ENCODE data around the gene DEFB131B.
"Not testable (repeated sequence)": the region's sequence is repeated elsewhere in the genome, so short reads cannot be mapped to it uniquely, and the experiment has no call there.

DEFB131B gene, protein sequence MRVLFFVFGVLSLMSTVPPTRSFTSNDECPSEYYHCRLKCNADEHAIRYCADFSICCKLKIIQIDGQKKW

DNA sequence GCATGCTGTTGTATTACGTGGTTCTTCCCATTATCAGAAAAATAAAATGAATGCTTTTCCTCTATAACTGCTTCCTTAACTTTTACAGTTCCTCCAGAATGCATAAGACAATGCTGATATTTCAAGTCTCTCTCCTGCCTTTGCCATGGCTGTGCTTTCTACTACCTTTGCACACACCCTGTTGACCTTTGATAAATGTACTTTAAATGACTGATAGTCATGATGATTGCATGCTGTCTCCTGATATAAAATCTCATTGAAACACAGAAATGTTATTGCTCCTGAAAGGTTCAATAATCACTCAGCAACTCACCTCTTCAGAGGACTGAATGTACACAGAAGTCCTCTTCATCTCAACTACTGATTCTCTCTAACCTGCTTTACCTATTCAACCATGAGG is at the start of gene DEFB131B:
DEFB131B (plus strand) TSS at position 395 of the 400 bp plus-strand sequence; CDS start at position 395, 0 bp downstream.
- not testable (repeated sequence) for DNase-seq (ENCODE audit: low read depth in 2 of 2)

DNA sequence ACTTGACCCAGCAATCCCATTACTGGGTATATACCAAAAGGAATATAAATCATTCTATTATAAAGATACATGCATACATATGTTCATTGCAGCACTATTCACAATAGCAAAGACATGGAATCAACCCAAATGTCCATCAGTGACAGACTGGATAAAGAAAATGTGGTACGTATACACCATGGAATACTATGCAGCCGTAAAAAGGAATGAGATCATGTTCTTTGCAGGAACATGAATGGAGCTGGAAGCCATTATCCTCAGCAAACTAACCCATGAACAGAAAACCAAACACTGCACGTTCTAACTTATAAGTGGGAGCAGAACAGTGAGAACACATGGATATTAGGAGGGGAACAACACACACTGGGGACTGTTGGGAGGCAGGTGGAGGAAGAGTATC is 49.0 kb upstream of the DEFB131B start:
- not testable (repeated sequence) for DNase-seq (ENCODE audit: low read depth in 2 of 2)

GRCh38 chr11:71829686-71830085 is 48.6 kb upstream of the DEFB131B start:
- DNase-seq (ENCODE audit: low read depth in 2 of 2), result not testable (repeated sequence)

GRCh38 chr11:71832811-71833210 is 45.4 kb upstream of the DEFB131B start, which contains the start of gene DEFB108B:
Gene DEFB108B (plus strand): TSS chr11:71833200. CDS start chr11:71833200, 0 bp downstream.
- not testable (repeated sequence) for DNase-seq (ENCODE audit: low read depth in 2 of 2)

GRCh38 chr11:71842720-71843119 is 35.5 kb upstream of the DEFB131B start:
- not testable (repeated sequence) for DNase-seq (ENCODE audit: low read depth in 2 of 2)

- not testable (repeated sequence) for DNase-seq (ENCODE audit: low read depth in 2 of 2)
Observed at GRCh38 chr11:71843355-71843754, 34.9 kb upstream of the DEFB131B start.

GRCh38 chr11:71843858-71844257 is 34.4 kb upstream of the DEFB131B start:
- no peak for DNase-seq (ENCODE audit: low read depth in 2 of 2)

DNA sequence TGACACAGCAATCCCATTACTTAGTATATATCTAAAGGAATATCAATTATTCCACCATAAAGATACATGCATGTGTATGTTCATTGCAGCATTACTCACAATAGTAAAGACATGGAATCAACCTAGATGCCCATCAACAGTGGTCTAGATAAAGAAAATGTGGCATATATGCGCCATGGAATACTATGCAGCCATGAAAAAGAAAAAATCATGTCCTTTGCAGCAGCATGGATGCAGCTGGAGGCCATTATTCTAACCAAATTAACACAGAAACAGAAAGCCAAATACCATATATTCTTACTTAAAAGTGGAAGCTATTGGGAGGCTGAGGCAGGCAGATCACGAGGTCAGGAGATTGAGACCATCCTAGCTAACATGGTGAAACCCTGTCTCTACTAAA is 24.4 kb upstream of the DEFB131B start:
- DNase-seq (ENCODE audit: low read depth in 2 of 2), result not testable (repeated sequence)

- not testable (repeated sequence) for DNase-seq (ENCODE audit: low read depth in 2 of 2)
Observed at GRCh38 chr11:71855880-71856279, 22.4 kb upstream of the DEFB131B start.

DNA sequence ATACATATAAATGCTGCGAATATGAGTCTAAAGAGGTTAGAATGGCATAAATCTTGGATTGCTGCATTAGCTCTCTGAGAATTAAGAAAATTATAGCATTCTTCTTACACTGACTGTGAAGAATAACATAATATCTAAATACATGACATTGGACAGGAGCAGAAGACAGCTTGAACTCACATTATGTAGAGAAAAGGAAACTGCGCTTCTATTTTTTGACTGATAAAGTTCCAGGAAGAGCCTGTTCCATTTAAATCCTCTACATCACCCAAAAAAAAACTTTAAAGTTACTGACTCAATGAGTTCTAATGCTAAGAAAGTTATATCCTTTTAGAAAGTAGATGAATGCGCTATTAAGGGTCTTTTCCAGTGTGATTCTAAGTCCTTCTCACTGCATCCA is 17.4 kb upstream of the DEFB131B start:
- DNase-seq (ENCODE audit: low read depth in 2 of 2), result not testable (repeated sequence)

- DNase-seq (ENCODE audit: low read depth in 2 of 2), result not testable (repeated sequence)
Observed at GRCh38 chr11:71863978-71864627, 14.2 kb upstream of the DEFB131B start.

DNA sequence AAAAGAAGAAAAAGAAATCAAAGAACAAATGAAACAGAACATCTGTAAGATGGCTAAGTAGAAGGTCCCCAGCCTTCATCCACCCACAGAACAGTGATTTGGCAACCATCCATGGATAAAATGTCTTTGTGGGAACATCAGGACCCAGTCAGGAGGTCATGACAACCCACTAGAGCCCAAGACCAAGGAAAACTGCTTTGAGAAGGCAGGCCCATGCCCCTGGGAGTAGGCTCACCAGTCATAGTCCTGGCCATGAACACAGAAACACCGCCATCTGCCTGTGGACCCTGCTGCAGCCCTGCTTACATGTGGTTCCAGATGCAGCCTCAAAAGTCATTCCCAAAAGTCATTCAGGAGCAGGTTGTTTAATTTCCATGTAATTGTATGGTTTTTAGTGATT is 11.0 kb upstream of the DEFB131B start:
- DNase-seq (ENCODE audit: low read depth in 2 of 2), result not testable (repeated sequence)

DNA sequence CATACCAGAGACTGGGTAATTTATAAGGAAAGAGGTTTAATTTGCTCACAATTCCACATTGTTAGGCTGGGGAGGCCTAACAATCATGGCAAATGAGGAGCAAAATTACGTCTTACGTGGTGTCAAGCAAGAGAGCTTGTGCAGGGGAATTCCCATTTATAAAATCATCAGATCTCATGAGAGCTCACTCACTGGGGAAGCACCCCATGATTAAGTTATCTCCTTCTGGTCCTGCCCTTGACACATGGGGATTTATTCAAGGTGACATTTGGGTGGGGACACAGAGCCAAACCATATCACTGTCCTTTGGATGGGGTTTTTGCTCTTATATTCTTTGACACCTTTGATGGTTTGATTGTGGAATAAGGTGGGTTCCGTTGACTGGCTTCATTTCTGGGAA is 8.3 kb upstream of the DEFB131B start:
- not testable (repeated sequence) for DNase-seq (ENCODE audit: low read depth in 2 of 2)

- not testable (repeated sequence) for DNase-seq (ENCODE audit: low read depth in 2 of 2)
Observed at GRCh38 chr11:71870661-71871060, 7.6 kb upstream of the DEFB131B start.

DNA sequence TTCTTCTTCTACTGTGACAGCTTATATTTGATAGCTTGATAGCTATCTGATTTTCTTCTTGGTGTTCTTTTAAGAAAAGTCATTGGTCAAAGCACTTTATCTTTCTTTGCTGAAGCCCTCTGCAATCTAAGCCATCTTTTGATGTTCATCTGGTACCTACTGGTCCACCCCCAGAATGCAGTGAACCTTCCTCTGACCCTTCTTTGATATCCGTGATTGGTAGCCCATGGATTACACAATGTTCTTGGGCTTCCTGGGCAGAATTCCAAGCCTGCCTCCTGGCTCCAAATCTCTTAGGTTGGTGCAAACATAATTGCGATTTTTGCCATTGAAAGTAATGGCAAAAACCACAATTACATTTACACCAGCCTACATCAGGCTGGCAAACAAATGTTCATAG is 2.0 kb upstream of the DEFB131B start:
- not testable (repeated sequence) for DNase-seq (ENCODE audit: low read depth in 2 of 2)

GRCh38 chr11:71885806-71886205 is 7.6 kb downstream of the DEFB131B start:
- DNase-seq (ENCODE audit: low read depth in 2 of 2), result not testable (repeated sequence)

GRCh38 chr11:71888335-71889010 is 10.2 kb downstream of the DEFB131B start:
- not testable (repeated sequence) for DNase-seq (ENCODE audit: low read depth in 2 of 2)

- DNase-seq (ENCODE audit: low read depth in 2 of 2), result not testable (repeated sequence)
Observed at GRCh38 chr11:71889181-71889872, 11.1 kb downstream of the DEFB131B start.

DNA sequence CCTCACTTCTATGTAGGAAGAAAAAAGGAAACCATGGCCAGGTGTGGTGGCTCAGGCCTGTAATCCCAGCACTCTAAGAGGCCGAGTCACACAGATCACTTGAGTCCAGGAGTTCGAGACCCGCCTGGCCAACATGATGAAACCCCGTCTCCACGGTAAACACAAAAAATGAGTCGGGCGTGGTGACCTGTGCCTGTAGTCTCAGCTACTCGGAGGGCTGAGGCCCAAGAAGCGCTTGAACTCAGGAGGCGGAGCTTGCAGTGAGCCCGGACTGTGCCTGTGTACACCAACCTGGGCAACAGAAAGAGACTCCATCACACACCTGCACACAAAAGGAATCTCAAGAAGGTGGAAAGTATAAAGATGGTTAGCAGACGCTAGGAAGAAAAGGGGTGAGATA is 17.7 kb downstream of the DEFB131B start:
- DNase-seq (ENCODE audit: low read depth in 2 of 2), result no peak

GRCh38 chr11:71901137-71901536 is 22.9 kb downstream of the DEFB131B start:
- not testable (repeated sequence) for DNase-seq (ENCODE audit: low read depth in 2 of 2)

DNA sequence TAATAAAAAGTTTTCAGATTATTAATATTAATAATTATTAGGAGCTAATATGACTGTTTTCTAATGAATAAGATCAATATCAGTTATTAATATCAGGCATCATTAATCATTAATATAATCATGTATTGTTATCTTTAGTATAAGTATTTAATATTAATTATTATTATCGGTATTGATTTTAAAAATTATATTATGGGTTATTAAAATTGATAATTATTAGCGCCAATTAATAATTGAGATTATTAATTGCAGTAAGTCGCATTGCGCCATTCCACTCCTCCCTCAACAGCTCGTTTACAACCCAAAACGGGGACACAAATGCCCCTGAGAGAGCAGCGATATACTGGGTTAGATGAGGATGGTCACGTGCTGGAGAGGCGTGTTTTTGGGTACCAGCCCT is 30.0 kb downstream of the DEFB131B start:
- no peak for DNase-seq (ENCODE audit: low read depth in 2 of 2)

- DNase-seq (ENCODE audit: low read depth in 2 of 2), result not testable (repeated sequence)
Observed at GRCh38 chr11:71910775-71911174, 32.5 kb downstream of the DEFB131B start.
